ENCODE measurements around the gene PRKACA.

DNA sequence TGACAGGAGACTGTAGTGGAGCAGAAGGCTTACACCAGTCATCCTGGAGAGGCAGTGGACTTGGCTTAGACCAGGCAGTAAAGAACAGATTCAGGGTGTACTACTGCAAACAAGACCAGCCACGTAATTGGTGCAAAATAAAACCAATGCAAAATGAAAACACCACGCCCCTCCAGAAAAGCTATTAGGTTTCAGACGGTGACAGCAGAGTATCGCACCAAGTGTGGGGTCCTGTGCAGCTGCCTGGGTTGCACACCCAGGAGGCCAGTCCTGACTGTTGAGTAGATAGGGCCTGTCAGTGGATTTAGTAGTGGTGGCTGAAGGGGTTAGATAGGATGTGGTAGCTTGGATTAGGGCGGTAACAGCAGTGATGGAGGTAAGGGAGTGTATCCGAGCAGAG is 5.4 kb upstream of the PRKACA start:
- TF ChIP-seq POLR2A (IDR thresholded peaks at IDR 0.05) = no peak
- TF ChIP-seq, protein P1, sequence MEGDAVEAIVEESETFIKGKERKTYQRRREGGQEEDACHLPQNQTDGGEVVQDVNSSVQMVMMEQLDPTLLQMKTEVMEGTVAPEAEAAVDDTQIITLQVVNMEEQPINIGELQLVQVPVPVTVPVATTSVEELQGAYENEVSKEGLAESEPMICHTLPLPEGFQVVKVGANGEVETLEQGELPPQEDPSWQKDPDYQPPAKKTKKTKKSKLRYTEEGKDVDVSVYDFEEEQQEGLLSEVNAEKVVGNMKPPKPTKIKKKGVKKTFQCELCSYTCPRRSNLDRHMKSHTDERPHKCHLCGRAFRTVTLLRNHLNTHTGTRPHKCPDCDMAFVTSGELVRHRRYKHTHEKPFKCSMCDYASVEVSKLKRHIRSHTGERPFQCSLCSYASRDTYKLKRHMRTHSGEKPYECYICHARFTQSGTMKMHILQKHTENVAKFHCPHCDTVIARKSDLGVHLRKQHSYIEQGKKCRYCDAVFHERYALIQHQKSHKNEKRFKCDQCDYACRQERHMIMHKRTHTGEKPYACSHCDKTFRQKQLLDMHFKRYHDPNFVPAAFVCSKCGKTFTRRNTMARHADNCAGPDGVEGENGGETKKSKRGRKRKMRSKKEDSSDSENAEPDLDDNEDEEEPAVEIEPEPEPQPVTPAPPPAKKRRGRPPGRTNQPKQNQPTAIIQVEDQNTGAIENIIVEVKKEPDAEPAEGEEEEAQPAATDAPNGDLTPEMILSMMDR (IDR thresholded peaks at IDR 0.05) = no peak
